Measurements from ENCODE around the gene TFCP2L1.

The TFCP2L1 gene

GRCh38 chr2:121266543-121267106 lies 18.4 kb downstream of the TFCP2L1 start:
- no peak for DNase-seq

- no peak for DNase-seq
These were observed 20.8 kb downstream of the TFCP2L1 start for GRCh38 chr2:121263996-121264715.

- DNase-seq: no peak
These were observed 24.4 kb downstream of the TFCP2L1 start for GRCh38 chr2:121260370-121261154.

- no peak for DNase-seq
These were observed 27.0 kb downstream of the TFCP2L1 start for GRCh38 chr2:121258051-121258450.

GRCh38 chr2:121257480-121257840 lies 27.5 kb downstream of the TFCP2L1 start:
- DNase-seq: no peak

GRCh38 chr2:121256720-121257479 lies 28.1 kb downstream of the TFCP2L1 start:
- DNase-seq: no peak

- no peak for DNase-seq
These were observed 29.6 kb downstream of the TFCP2L1 start for GRCh38 chr2:121255358-121255757.

GRCh38 chr2:121254748-121255147 lies 30.3 kb downstream of the TFCP2L1 start:
- no peak for DNase-seq

GRCh38 chr2:121253674-121254240 lies 31.2 kb downstream of the TFCP2L1 start:
- no peak for DNase-seq

- no peak for DNase-seq
These were observed 31.9 kb downstream of the TFCP2L1 start for GRCh38 chr2:121253021-121253673.

GRCh38 chr2:121251497-121251896 lies 33.5 kb downstream of the TFCP2L1 start:
- no peak for DNase-seq

- DNase-seq: no peak
These were observed 36.1 kb downstream of the TFCP2L1 start for GRCh38 chr2:121248766-121249343.

- no peak for DNase-seq
These were observed 37.0 kb downstream of the TFCP2L1 start for GRCh38 chr2:121247971-121248370.

GRCh38 chr2:121247534-121247933 lies 37.5 kb downstream of the TFCP2L1 start:
- DNase-seq: no peak

GRCh38 chr2:121246704-121247255 lies 38.2 kb downstream of the TFCP2L1 start:
- DNase-seq: no peak

GRCh38 chr2:121245913-121246312 lies 39.1 kb downstream of the TFCP2L1 start:
- no peak for DNase-seq

- no peak for DNase-seq
These were observed 39.7 kb downstream of the TFCP2L1 start for GRCh38 chr2:121245120-121245820.

- DNase-seq: no peak
These were observed 40.4 kb downstream of the TFCP2L1 start for GRCh38 chr2:121244616-121245015.

GRCh38 chr2:121243821-121244460 lies 41.1 kb downstream of the TFCP2L1 start:
- no peak for DNase-seq

GRCh38 chr2:121242976-121243375 lies 42.0 kb downstream of the TFCP2L1 start:
- DNase-seq: no peak

All from fibroblast of skin of abdomen (primary cell).